ENCODE results near the gene LHFPL4. TPM values are rescaled to one million over a fixed set of nuclear protein-coding genes. Genes with fewer than 3 reads are reported as not detected.

The LHFPL4 gene
- polyA plus RNA-seq, 2 of the 4 experiments (the other 2 are of a cell fraction) = 0.08 to 0.39 TPM

- POLR2A ChIA-PET = no interaction called here
- ATAC-seq = no peak
These were observed 28.7 kb upstream of the LHFPL4 start for GRCh38 chr3:9582332-9582731.

GRCh38 chr3:9581742-9582141, 28.1 kb upstream of the LHFPL4 start:
- Histone ChIP-seq H3K4me3 (no peak overlapping the region), H3K4me1 (no peaks in the 10 kb centered on the region), H3K9me3 (peaks cover 7% of the 10 kb centered on the region; the same call in 1 of the 3 replicates), H3K4me2 (no peak overlapping the region), H3K27ac (no peak overlapping the region)
- POLR2A ChIA-PET = no interaction called here
- FAIRE-seq (no peak), DNase-seq (ENCODE audit: low read depth in 1 of 2, low spot score in 1 of 2) (no peak), ATAC-seq (no peak)
- TF ChIP-seq ESRRA (IDR thresholded peaks at IDR 0.05; ENCODE audit: borderline replicate concordance, low read length) = no peak
- TF ChIP-seq CBX2 (IDR thresholded peaks at IDR 0.05; ENCODE audit: borderline replicate concordance, low read depth) = no peak
- no peak for TF ChIP-seq BCL3 (IDR thresholded peaks at IDR 0.05)
- TF ChIP-seq JUN (IDR thresholded peaks at IDR 0.05) = no peak
- TF ChIP-seq RAD21 (conservative IDR thresholded peaks at IDR 0.05 in 1 of 2, IDR thresholded peaks at IDR 0.05 in 1 of 2) = no peak
- WGBS (ENCODE audit: missing lambda C conversion rate) = 27% methylated on average over 2 of the region's 2 CpGs
- CTCF ChIA-PET = no interaction called here

More at GRCh38 chr3:9582332-9582731, 28.7 kb upstream of the LHFPL4 start:
- no peaks in the 10 kb centered on the region for H3K4me1 ChIP-seq
- no peak for FAIRE-seq
- CTCF ChIA-PET = no interaction called here
- no peak overlapping the region for H3K27ac ChIP-seq
- H3K9me3 ChIP-seq = peaks cover 7% of the 10 kb centered on the region; the same call in 1 of the 3 replicates
- 42% methylated on average over 3 of the region's 3 CpGs for WGBS (ENCODE audit: missing lambda C conversion rate)
- TF ChIP-seq EHMT2 (IDR thresholded peaks at IDR 0.05; ENCODE audit: low read depth) (no peak), CTCF (IDR thresholded peaks at IDR 0.05) (no peak), JUNB (IDR thresholded peaks at IDR 0.05) (no peak), MAX (IDR thresholded peaks at IDR 0.05) (no peak), ATOH8 (CRISPR knock-in tag; IDR thresholded peaks at IDR 0.05; ENCODE audit: low read depth) (no peak), RNF2 (IDR thresholded peaks at IDR 0.05; ENCODE audit: borderline replicate concordance, low read depth) (no peak), PHF8 (IDR thresholded peaks at IDR 0.05; ENCODE audit: borderline replicate concordance, low read depth) (no peak), PBX3 (IDR thresholded peaks at IDR 0.05) (no peak), RARB (CRISPR knock-in tag; IDR thresholded peaks at IDR 0.05) (no peak), RAD21 (conservative IDR thresholded peaks at IDR 0.05 in 1 of 2, IDR thresholded peaks at IDR 0.05 in 1 of 2) (no peak), BHLHE40 (IDR thresholded peaks at IDR 0.05; ENCODE audit: low read depth, low read length) (no peak), KDM5A (IDR thresholded peaks at IDR 0.05) (no peak), USF2 (IDR thresholded peaks at IDR 0.05) (no peak), ZSCAN20 (CRISPR knock-in tag; IDR thresholded peaks at IDR 0.05) (no peak)
- no peak for DNase-seq (ENCODE audit: low read depth in 1 of 2, low spot score in 1 of 2)
- no peak overlapping the region for H3K4me3 ChIP-seq
- H3K4me2 ChIP-seq = no peak overlapping the region
